Raji (cell line): ENCODE measurements around the gene TTI1.

Source experiments
- POLR2A ChIP-seq: IDR thresholded peaks from 2 replicates; pipeline ENCODE4 v1.6.1; 2011; ENCODE audit warnings: low read depth, low read length, control low read depth; ENCODE audit not compliant: insufficient read depth

TTI1 gene

DNA sequence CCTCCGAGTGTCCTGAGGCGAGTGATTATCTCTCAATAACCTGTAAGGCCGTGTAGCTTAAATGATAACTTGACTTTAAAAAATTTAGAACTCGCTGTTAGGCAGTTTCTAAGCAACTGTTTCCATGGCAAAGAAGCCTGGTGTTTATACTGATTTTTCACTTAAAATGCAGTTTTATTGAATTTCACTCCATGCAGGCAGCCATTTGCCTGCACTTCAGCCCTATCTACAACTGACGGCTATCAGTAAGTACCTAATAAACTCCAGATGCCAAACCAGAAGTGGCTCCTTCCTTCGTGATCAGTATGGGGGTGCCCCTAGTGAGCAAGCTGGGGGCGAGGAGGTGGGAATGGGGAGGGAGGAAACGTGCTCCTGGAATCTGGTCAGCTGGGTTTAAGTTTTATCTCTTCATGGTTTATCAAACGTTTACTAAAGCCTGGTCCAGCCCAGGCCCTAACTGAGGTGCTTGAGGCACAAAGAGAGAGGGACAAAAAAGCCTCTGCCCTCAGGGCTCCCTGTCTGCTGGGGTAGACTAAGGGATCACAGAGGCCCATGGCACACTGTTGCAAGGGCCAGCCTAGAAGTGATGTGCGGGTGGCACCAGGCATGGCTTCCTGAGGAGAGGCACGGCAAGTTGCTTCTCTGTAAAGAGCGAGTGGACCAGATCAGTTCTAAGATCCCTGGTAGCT lies 45.5 kb downstream of the TTI1 start:
- no peak for TF ChIP-seq POLR2A

DNA sequence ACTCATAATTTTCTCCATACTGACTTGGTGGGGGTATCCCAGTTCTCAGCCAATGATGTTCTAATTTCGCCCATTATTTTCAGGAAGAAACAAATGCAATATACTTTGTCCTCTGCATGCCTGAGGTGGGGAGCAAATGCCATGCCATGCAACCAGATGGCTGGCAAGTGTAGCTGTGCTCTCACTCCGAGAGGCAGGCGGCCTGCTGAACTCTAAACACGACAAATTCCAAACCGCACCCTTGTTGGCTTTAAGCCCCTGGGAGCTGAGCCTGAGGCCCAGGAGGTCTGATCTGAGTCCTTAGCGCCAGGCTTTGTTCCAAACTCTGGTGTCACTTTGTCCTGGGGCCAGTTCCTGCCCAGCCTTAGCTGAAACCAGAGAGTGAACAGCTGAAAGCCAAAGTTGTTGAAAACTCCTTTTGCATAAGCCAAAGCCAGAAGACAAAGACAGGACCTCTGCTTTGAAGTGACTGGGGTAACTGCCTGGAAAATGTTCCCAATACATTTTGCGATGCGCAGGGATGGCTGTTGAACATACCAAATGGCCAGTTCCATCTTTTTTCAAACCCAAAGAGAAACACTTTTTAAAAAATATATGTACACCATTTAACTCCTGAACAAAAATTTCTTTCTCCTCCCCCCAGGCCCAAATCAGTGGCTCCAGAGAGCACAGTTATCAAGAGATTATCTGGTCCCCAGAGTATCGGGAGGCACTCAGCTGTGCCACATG lies 46.2 kb downstream of the TTI1 start:
- TF ChIP-seq POLR2A = no peak

DNA sequence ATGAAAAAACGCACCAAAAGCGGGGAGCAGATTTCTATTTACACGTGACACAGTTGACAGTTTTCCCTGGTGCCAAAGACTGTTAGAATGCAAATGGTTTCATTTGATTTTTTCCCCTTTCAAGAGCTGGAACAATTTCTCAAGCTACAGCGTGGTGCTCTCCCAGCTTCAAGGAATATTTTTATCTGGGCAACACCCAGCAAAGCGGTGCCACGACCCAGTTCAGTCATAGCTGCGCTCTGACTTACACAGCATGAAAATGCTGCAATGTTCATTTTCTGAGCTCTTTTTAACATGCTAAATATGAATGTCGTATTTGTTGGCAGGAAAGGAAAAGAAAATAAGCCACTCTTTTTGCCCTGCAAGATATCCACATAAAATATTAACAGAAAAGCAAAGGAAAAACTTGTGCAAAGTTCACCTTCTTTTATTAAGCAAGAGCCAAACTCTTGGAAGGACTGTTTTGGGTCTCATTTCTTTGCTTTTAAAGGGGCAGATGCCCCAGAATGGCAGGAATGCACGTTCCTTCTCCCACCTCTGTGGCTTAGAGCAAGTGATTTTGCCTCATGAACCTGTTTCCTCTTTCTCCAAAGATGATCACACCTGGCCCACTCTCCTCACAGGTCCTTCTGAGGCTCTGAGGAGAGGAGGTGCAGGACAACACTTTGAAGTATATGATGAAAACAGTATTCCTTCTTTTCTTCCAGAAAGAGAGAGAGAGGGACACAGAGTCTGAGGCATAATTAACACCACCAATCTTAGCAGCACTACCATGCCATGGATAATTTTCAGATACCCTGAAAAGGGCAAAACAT lies 47.0 kb downstream of the TTI1 start:
- no peak for TF ChIP-seq POLR2A

DNA sequence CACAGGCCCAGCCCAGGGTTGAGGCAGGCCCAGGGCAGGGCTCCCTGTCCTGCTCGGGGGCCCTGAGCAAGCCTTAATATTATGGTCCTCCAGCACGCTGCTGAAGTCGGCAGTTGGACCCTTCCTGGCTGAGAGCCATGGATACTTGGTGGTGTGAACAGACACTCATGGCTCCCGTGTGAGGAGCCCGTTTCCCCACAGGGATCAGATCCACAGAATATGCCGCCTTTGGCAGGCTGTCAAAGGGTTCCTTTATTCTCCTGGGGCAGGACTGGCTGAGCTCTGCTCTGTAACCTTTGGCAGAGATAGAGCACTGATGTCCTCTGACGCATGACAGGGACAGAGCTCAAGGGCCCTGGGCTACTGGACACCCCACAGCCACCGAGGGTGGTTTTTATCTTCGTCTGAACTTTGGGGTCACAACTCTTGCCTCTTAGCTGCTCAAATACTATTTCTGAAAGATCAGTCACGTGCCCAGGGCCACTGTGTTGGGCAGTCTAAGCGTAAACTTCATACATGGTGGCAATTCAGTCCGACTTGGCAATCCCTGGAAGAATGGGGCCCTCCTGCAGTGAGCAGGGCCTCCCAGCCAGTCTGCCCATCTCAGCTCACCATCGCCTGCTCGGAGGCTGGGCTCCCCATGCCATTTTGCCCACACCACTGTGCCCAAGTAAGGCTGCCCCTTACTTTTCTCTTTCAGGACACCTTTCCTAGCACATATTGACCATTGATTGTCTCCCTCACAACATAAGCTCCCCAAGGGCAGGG lies 49.1 kb downstream of the TTI1 start:
- no peak for TF ChIP-seq POLR2A

DNA sequence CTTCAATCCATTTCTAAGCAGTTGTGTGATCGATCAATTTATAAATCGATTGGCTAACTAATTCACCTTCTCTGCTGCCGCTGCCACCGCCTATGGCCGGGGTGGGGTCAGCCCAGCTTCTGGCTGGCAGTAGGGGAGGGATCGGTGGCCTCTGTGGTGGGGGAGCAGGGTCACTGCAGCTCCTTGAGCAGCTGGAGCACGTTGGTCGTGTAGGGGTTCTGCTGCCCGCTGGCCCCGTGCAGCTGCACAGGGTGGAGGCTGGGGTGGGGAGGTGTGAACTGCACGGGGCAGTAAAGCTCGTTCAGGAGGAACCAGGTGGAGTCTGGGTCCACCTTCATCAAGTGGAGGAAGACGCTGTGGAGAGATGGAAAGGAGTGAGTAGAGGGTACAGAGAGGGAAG lies 50.0 kb downstream of the TTI1 start:
- TF ChIP-seq POLR2A = no peak

DNA sequence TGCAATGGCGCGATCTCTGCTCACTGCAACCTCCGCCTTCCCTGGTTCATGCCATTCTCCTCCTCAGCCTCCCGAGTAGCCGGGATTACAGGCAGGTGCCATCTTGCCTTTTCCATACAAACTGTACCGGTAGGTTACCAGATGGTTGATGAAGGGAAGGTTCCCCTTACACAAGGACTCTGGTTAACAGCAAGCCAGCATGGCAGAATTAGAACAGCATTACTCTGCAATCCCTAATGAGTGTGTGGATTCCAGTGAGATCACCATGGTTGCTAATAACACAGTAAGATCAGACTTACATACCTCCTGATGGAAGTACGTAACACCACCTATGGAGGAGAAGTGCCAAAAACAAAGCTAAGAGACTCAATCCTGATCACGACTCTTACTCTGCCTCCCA lies 51.7 kb downstream of the TTI1 start:
- TF ChIP-seq POLR2A = no peak

DNA sequence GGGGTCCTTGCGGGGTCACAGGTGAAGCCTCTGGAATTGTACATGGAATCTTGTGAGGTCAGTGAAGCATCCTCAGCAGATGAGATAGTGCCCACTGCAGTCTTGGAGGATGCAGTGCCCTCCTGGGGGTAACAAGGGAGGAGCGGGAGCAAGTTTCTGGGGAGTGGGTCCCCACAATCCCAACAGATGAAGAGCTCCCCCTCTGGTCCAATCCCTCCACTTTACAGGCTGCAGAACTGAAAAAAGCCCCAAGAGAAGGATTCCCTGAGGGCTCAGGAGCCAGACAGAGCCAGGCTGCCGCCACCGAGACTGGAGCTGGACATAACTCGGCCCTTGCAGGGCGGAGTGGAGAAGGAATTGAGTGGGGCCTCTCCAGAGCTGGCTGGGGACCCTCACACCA lies 52.4 kb downstream of the TTI1 start:
- TF ChIP-seq POLR2A = no peak

DNA sequence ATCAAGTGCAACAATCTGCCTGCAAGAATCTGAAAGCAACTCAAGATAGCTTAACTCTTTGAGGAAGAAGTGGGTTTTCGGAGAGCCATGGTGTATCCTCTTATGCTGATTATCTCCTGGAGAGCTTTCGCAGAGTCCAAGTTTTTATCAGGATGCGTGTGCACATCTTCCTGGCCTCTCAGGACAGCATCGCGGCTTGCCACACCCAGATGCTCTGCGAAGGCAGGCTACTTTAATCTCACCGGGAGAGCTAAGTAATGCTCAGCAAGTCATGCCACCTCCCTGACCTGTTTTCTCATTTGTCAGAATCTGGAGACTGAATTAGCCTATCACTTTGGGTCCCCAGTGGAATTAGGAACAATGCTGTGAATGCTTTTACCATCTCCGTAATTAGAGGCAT lies 52.9 kb downstream of the TTI1 start:
- TF ChIP-seq POLR2A = no peak

DNA sequence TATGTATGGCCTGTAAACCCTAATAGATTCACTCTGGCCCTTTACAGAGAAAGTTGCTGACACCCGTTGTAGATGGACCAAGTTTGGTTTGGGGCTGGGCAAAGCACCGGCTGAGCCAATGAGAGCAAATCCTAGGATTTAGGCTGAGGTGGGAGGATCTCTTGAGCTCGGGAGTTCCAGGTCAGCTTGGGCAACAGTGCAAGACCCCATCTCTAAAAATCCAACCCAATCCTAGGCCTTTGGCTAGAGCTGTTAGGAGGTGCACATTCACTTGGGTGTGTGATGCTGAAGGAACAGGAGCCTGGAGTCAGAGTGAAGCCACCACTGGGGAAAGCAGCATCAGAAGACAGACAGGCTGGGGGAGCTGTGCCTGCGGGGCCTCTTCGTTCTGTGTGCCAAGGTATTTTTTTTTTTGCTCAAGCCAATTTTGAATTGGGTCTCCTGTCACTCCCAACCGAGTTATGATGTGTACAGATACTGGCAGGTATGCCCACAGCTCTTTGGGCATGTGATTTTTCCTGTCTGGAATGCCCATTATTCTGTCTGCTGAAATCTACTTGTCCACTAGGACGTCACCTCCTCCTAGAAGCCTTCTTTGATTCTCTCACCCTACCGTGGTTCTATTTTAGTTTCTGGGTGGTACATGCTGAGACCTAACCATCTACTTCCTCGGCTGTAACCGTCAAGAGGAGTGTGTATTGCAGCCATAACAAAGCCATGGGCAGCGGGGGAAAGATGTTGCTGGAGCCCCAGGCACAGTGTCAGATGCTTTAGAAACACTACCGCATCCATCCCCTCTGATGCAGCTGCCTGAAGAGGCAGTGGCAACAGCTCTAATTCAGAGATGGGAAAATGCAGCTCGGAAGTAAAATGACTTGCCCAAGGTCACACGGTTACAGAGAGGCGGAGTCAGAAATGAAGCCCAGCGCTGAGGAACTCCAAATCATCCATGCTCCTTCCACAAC lies 54.0 kb downstream of the TTI1 start:
- TF ChIP-seq POLR2A = no peak

DNA sequence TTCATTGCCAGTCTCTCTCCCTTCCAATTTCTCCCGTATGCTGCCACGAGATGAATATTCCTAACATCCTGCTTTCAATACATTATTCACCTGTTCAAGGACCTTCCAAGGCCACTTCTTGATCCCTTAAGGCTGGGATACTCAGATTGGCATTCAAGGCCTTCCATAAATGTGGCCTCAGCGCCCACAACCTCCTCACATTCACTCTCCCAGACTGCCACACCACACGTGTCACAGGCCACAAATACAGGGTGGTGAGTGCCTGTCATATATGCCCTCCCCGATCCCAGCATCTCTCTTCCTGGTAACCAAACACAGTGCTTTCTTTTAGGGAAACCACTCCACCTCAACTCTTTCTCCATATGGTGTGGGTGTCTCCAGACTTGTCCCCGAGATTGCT lies 55.5 kb downstream of the TTI1 start:
- no peak for TF ChIP-seq POLR2A

DNA sequence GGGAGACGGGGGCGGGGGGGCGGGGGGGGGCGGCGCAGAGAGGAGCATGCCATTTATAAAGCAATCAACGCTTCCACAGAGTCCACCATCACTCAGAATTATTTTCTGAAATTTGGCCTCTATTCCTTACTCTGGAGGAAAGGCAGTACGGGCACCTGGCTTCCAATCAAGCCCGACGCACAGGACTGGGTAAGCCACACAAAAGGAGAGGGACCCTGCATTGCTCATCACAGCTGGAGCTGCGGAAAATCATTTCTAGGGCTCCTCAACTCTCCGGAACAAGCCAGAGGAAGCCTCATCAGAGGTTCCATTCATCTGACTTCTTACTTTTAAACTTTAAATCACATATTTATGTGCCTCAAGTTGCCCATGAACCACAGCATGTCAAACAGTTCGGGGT lies 55.9 kb downstream of the TTI1 start:
- no peak for TF ChIP-seq POLR2A

DNA sequence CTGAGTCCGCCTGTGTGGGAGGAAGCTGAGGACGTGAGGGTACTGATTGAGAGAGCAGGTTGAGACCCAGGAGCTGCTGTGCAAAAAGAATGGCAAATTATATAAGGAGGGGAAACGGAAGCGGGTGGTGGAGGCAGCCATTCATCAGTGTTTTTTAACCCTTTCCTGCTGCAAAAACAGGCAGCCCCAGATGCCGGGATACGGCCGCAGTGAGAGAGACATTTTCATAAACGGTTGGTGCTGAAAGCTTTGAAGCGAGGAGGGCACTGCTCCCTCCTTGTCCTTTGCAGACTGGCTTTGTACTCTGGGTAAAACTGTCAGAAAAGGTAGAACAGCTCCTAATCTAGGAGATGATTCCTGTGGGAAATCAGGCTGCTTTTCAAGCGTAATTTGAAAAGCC lies 56.4 kb downstream of the TTI1 start:
- no peak for TF ChIP-seq POLR2A

DNA sequence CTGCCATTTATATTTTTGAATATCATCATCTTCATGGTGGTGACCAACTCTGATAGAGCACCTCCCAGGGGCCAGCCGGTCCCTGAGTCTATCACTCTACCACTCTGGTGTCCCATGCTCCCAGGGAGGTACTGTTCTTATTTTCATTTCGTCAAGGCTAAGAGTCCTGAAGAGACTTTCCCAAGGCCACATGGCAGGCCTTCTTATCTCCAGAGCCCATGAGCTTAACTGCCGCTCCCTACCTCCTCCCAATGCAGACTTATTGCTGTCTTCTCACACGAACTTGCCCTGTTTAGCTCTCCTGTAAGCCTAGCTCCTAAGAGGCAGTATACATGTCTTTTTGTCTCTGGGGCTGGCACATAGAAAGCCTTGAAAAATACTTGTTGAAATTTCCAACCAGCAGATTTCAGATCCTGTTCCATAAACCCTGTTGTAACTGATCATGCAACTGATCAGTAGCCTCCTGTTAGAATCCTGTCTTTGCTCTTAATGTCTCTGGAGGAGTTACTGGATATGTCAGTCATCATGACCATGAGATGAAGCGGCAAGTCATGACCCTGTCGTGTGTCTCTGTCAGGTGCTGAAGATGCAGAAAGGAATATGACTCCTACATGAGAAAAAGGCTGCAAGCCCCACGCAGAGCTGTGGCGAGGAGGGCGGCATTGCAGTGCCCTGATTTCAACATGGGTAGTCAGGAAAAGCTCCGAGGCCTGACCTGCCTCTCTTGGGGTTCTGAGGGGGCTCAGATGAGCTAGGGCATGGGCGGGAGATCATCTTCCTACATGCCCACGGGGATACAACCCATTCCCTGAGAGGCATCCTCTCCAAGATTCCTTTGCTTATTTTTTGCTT lies 60.0 kb downstream of the TTI1 start:
- no peak for TF ChIP-seq POLR2A
